Vagina (tissue), 2 donors: Measurements from ENCODE around the gene EXOC8. TPM values are rescaled to one million over a fixed set of nuclear protein-coding genes. Genes with fewer than 3 reads are reported as not detected.

Experiments
- DNase-seq, 2 donors: peaks; one replicate each; pipeline ENCODE4 v3.0.0-alpha.2; 2017; ENCODE audit errors: extremely low spot score in 2 of 2
- H3K27ac ChIP-seq: fragments of 200-600 bp; sonication (generic); one replicate; pipeline ENCODE4 v1.5.1; 2019
- H3K27me3 ChIP-seq: fragments of 200-600 bp; sonication (generic); one replicate; pipeline ENCODE4 v1.5.1; 2019
- H3K36me3 ChIP-seq, 2 donors: fragments of 200-600 bp; sonication (generic); one replicate each; pipeline ENCODE4 v1.5.1; 2017 to 2019
- H3K4me1 ChIP-seq: fragments of 200-600 bp; sonication (generic); one replicate; pipeline ENCODE4 v1.5.1; 2019
- H3K4me3 ChIP-seq, 2 donors: fragments of 200-600 bp; sonication (generic); 1 replicate in 1 of 2; 2 replicates in 1 of 2; pipeline ENCODE4 v1.5.1; 2016 to 2019
- H3K9me3 ChIP-seq: fragments of 200-600 bp; sonication (generic); one replicate; pipeline ENCODE4 v1.5.1; 2019
- POLR2A ChIP-seq, 2 donors: fragments of 450-650 bp; IDR thresholded peaks; one replicate each; pipeline ENCODE4 v1.6.1; 2017; ENCODE audit warnings: antibody characterized with exemption in 2 of 2, mild to moderate bottlenecking in 2 of 2, moderate library complexity in 2 of 2
- POLR2AphosphoS5 ChIP-seq, 2 donors: sonication (generic); formaldehyde crosslinking; IDR thresholded peaks; one replicate each; pipeline ENCODE4 v1.9.0; 2017; ENCODE audit warnings: antibody characterized with exemption in 2 of 2, mild to moderate bottlenecking in 2 of 2, low read depth in 1 of 2; ENCODE audit not compliant: insufficient read depth in 1 of 2
- intact Hi-C: fragments of 100-400 bp; cut with DNase I; formaldehyde crosslinking; loops from one replicate; pipeline ENCODE4 v1.15.1; 2023
- total RNA-seq: library from RNA; depleted of rRNA; stranded (reverse); fragments of >200 nt; gene quantifications from one replicate; pipeline ENCODE4 v1.2.3, GENCODE V29; 2016
- TF ChIP-seq, protein P1 (sequence below), 3 experiments: fragments of 450-650 bp in 2 of 3; fragments of 200-600 bp in 1 of 3; sonication (generic) in 1 of 3; IDR thresholded peaks; one replicate each; pipeline ENCODE4 v1.5.1; 2017 to 2019; ENCODE audit warnings: antibody characterized with exemption in 3 of 3, mild to moderate bottlenecking in 2 of 3, moderate library complexity in 2 of 3

Gene EXOC8
- total RNA-seq, 1 donor from 2014 or later = 11.5 TPM

DNA sequence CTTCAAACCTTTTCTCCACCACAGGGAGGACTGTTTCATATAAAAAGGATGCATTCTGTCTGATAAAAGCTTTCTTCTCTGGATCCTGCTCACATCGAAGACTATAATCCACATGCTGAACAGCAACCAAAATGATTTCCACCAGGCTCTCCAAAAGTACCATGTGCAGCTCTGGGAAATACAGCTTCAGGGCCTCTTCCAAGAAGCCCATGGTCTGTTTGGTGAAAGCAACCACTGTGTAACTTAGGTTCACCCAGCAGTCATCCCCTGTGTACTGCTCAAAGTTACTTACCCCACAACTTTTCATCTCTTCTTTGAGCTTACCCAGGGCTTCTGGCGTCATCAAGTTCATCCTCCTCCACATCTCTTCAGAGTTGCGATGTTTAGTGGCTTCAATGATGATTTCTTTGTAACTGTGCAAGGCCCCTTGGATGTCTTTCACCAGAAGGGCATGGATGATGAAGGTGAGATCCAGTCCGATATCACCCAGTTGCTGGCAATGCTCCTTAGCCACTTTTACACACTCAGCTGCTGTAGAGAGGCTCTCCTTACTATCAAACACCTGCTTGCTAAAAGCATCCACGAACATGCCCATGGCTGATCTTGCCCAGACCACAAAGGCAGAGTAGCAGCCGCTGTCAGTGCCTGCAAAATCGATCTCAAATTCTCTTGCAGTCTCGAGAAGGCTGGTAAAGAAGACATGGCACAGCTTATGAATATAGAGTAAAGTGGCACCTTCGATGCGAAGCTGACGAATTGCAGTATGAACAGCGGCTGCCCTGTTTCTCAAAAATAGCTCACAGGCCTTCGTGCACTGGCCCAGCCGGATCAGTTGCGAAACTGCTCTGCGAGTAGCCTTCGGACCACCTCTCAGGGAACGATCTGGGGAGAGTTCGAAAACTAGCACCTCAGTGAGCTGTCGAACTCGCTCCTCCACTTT, 1.7 kb downstream of the EXOC8 start:
- peak overlapping the region; percentile 72 to 95 for H3K4me3 ChIP-seq
- no peak for TF ChIP-seq POLR2A (IDR thresholded peaks at IDR 0.05)
- TF ChIP-seq, protein P1, sequence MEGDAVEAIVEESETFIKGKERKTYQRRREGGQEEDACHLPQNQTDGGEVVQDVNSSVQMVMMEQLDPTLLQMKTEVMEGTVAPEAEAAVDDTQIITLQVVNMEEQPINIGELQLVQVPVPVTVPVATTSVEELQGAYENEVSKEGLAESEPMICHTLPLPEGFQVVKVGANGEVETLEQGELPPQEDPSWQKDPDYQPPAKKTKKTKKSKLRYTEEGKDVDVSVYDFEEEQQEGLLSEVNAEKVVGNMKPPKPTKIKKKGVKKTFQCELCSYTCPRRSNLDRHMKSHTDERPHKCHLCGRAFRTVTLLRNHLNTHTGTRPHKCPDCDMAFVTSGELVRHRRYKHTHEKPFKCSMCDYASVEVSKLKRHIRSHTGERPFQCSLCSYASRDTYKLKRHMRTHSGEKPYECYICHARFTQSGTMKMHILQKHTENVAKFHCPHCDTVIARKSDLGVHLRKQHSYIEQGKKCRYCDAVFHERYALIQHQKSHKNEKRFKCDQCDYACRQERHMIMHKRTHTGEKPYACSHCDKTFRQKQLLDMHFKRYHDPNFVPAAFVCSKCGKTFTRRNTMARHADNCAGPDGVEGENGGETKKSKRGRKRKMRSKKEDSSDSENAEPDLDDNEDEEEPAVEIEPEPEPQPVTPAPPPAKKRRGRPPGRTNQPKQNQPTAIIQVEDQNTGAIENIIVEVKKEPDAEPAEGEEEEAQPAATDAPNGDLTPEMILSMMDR (IDR thresholded peaks at IDR 0.05) = no peak
- no peak for TF ChIP-seq POLR2AphosphoS5 (IDR thresholded peaks at IDR 0.05; ENCODE audit: insufficient read depth in 1 of 2, low read depth in 1 of 2)
- no peak overlapping the region for H3K27ac ChIP-seq
- intact Hi-C loops = loop anchor here (10.0 kb wide), 1 partner anchor 199 kb away; no protein-coding TSS in a partner anchor
- no peaks in the 10 kb centered on the region for H3K9me3 ChIP-seq
- no peaks in the 10 kb centered on the region for H3K36me3 ChIP-seq
- DNase-seq = no peak
- H3K27me3 ChIP-seq = no peaks in the 10 kb centered on the region
- peaks cover 67% of the 10 kb centered on the region for H3K4me1 ChIP-seq

DNA sequence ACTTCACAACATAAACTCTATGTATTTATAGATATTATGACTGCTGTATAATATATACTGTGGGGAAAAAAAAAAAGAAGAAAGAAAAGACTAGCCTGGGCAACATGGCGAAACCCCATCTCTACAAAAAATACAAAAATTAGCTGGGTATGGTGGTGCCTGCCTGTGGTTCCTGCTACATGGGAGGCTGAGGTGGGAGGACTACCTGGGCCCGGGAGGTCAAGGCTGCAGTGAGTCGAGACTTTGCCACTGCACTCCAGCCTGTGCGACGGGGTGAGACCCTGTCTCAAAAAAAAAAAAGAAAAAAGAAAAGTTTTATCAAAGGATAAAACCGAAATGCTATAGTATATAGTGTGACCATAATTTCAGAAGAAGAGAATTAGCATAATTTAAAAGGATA, 2.7 kb downstream of the EXOC8 start:
- TF ChIP-seq, protein P1 (IDR thresholded peaks at IDR 0.05) = no peak
- intact Hi-C loops = loop anchor here (10.0 kb wide), 1 partner anchor 200 kb away; no protein-coding TSS in a partner anchor
- Histone ChIP-seq H3K27me3 (no peaks in the 10 kb centered on the region), H3K4me1 (peaks cover 61% of the 10 kb centered on the region), H3K4me3 (peak overlapping the region; percentile 72 to 95), H3K36me3 (no peaks in the 10 kb centered on the region), H3K27ac (no peak overlapping the region), H3K9me3 (no peaks in the 10 kb centered on the region)
- DNase-seq = no peak

- no peaks in the 10 kb centered on the region for H3K9me3 ChIP-seq
- H3K27ac ChIP-seq = no peak overlapping the region
- peaks cover 53% of the 10 kb centered on the region for H3K4me1 ChIP-seq
- DNase-seq = no peak
- H3K36me3 ChIP-seq = no peaks in the 10 kb centered on the region
- peak overlapping the region; percentile 4 to 17 for H3K4me3 ChIP-seq
- no peaks in the 10 kb centered on the region for H3K27me3 ChIP-seq
- intact Hi-C loops = loop anchor here (10.0 kb wide), 1 partner anchor 201 kb away; no protein-coding TSS in a partner anchor
- TF ChIP-seq POLR2AphosphoS5 (IDR thresholded peaks at IDR 0.05; ENCODE audit: insufficient read depth in 1 of 2, low read depth in 1 of 2) = no peak
- TF ChIP-seq, protein P1 (IDR thresholded peaks at IDR 0.05) = no peak
- TF ChIP-seq POLR2A (IDR thresholded peaks at IDR 0.05) = no peak
Observed at GRCh38 chr1:231334079-231334666, 3.5 kb downstream of the EXOC8 start.

DNA sequence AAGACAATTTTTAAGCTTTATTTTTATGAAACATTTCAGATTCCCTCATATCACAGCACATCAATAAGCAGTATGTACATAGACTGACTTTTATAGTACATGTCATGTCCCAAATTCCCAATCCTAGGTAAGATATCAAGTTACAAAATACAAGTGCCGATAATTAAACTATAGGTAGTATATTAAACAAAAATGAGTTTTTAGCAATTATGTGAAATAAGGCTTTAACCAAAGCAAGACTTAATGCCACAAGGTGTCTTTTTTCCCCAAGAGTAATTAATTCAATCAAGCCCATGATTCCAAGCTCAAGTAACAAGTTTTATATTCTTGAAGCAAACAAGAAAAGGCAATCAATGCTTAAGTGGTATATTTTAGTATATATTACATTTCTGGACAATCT, 4.9 kb downstream of the EXOC8 start:
- no peaks in the 10 kb centered on the region for H3K36me3 ChIP-seq
- no peak for DNase-seq
- H3K4me3 ChIP-seq = no peak overlapping the region
- TF ChIP-seq, protein P1 (IDR thresholded peaks at IDR 0.05) = no peak
- TF ChIP-seq POLR2AphosphoS5 (IDR thresholded peaks at IDR 0.05; ENCODE audit: insufficient read depth in 1 of 2, low read depth in 1 of 2) (no peak), POLR2A (IDR thresholded peaks at IDR 0.05) (no peak)
- no peaks in the 10 kb centered on the region for H3K9me3 ChIP-seq
- H3K27me3 ChIP-seq = no peaks in the 10 kb centered on the region
- no peak overlapping the region for H3K27ac ChIP-seq
- peaks cover 46% of the 10 kb centered on the region for H3K4me1 ChIP-seq
- intact Hi-C loops = loop anchor here (10.0 kb wide), 1 partner anchor 202 kb away; no protein-coding TSS in a partner anchor
